ENCODE data around the gene TRIOBP. TPM values are rescaled to one million over a fixed set of nuclear protein-coding genes. Genes with fewer than 3 reads are reported as not detected.
A peak's percentile ranks its signal among the peaks of the same experiment; 100 is the strongest.

TRIOBP gene
- total and polyA plus RNA-seq, 2 of the 13 experiments (the other 11 are each of a cell fraction or from before 2014, with no cell fraction given) = 6.1 to 15.4 TPM

- TF ChIP-seq, protein P1, sequence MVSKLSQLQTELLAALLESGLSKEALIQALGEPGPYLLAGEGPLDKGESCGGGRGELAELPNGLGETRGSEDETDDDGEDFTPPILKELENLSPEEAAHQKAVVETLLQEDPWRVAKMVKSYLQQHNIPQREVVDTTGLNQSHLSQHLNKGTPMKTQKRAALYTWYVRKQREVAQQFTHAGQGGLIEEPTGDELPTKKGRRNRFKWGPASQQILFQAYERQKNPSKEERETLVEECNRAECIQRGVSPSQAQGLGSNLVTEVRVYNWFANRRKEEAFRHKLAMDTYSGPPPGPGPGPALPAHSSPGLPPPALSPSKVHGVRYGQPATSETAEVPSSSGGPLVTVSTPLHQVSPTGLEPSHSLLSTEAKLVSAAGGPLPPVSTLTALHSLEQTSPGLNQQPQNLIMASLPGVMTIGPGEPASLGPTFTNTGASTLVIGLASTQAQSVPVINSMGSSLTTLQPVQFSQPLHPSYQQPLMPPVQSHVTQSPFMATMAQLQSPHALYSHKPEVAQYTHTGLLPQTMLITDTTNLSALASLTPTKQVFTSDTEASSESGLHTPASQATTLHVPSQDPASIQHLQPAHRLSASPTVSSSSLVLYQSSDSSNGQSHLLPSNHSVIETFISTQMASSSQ (IDR thresholded peaks at IDR 0.05; ENCODE audit: low read depth) = no peak
- TF ChIP-seq, protein P1 (CRISPR knock-in tag; IDR thresholded peaks at IDR 0.05; ENCODE audit: borderline replicate concordance) = peak; percentile 58; the same call in 1 of the 2 replicates
- peak; percentile 64 for TF ChIP-seq ZNF263 (CRISPR knock-in tag; IDR thresholded peaks at IDR 0.05)
- no peak; the same call in 1 of the 2 replicates for TF ChIP-seq ZNF850 (CRISPR knock-in tag; conservative IDR thresholded peaks at IDR 0.05)
- no peak for TF ChIP-seq ZNF546 (CRISPR knock-in tag; conservative IDR thresholded peaks at IDR 0.05)
- TF ChIP-seq TEAD3 (CRISPR knock-in tag; optimal IDR thresholded peaks at IDR 0.05; ENCODE audit: borderline replicate concordance) = peak; percentile 88
- no peak for TF ChIP-seq XBP1 (CRISPR knock-in tag; IDR thresholded peaks at IDR 0.05)
- no peak for TF ChIP-seq SNRNP70 (IDR thresholded peaks at IDR 0.05; ENCODE audit: low read depth, low read length)
- TF ChIP-seq TIGD3 (CRISPR knock-in tag; IDR thresholded peaks at IDR 0.05; ENCODE audit: borderline replicate concordance) = no peak
- no peak for TF ChIP-seq TEF (CRISPR knock-in tag; IDR thresholded peaks at IDR 0.05)
- TF ChIP-seq TAF15 (IDR thresholded peaks at IDR 0.05; ENCODE audit: low read depth, low read length, poor library complexity, severe bottlenecking) = no peak
- TF ChIP-seq, protein P2, sequence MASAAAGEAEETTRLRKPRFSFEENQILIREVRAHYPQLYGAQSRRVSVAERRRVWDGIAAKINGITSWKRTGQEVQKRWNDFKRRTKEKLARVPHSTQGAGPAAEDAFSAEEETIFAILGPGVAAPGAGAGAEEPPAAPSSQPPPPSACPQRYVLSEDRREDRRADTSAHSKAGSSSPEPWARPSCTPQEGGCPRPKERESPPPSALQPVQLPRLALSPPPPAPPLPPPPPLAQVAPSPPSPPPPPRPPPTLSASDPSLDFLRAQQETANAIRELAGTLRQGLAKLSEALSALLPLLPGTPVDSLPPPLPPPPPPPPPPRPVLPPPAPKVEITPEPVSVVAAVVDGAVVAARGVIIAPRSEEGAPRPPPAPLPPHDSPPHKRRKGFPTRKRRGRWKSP (CRISPR knock-in tag; IDR thresholded peaks at IDR 0.05) = no peak; the same call in 1 of the 2 replicates
- TF ChIP-seq ZNF431 (CRISPR knock-in tag; IDR thresholded peaks at IDR 0.05; ENCODE audit: borderline replicate concordance, low read depth) = no peak
- TF ChIP-seq PHF8 (CRISPR knock-in tag; IDR thresholded peaks at IDR 0.05) = peak; percentile 77
- TF ChIP-seq PBX3 (CRISPR knock-in tag; IDR thresholded peaks at IDR 0.05; ENCODE audit: borderline replicate concordance) = no peak
- TF ChIP-seq TBP (CRISPR knock-in tag; IDR thresholded peaks at IDR 0.05) = peak; percentile 38; the same call in 1 of the 2 replicates
- no peak for TF ChIP-seq ZNF354B (CRISPR knock-in tag; IDR thresholded peaks at IDR 0.05)
- TF ChIP-seq, protein P3, sequence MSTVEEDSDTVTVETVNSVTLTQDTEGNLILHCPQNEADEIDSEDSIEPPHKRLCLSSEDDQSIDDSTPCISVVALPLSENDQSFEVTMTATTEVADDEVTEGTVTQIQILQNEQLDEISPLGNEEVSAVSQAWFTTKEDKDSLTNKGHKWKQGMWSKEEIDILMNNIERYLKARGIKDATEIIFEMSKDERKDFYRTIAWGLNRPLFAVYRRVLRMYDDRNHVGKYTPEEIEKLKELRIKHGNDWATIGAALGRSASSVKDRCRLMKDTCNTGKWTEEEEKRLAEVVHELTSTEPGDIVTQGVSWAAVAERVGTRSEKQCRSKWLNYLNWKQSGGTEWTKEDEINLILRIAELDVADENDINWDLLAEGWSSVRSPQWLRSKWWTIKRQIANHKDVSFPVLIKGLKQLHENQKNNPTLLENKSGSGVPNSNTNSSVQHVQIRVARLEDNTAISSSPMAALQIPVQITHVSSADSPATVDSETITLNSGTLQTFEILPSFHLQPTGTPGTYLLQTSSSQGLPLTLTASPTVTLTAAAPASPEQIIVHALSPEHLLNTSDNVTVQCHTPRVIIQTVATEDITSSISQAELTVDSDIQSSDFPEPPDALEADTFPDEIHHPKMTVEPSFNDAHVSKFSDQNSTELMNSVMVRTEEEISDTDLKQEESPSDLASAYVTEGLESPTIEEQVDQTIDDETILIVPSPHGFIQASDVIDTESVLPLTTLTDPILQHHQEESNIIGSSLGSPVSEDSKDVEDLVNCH (CRISPR knock-in tag; IDR thresholded peaks at IDR 0.05) = no peak
Measured at GRCh38 chr22:37817705-37818408, 121.0 kb downstream of the TRIOBP start (continued).
